Fibroblast of the aortic adventitia (primary cell): ENCODE data around the gene FLOT1. TPM values are rescaled to one million over a fixed set of nuclear protein-coding genes. Genes with fewer than 3 reads are reported as not detected.

Source experiments
- DNase-seq: peaks from one replicate; pipeline ENCODE4 v3.0.0-alpha.2; 2010; ENCODE audit warnings: low read depth
- H3K4me3 ChIP-seq: 2 replicates; pipeline ENCODE4 v1.5.1; 2011; ENCODE audit warnings: low read depth, mild to moderate bottlenecking, control low read depth, low read length, moderate library complexity
- small RNA-seq: library from RNA; depleted of rRNA; stranded (forward); fragments of <200 nt; gene quantifications from one replicate; pipeline ENCODE3, GENCODE V24; 2012
- total RNA-seq: library from RNA; depleted of rRNA; stranded (reverse); fragments of >200 nt; gene quantifications from 2 replicates; pipeline ENCODE4 v1.2.3, GENCODE V29; 2012; ENCODE audit warnings: low replicate concordance
- TF ChIP-seq, protein P1 (sequence below): IDR thresholded peaks from 2 replicates; pipeline ENCODE4 v1.5.1; 2011; ENCODE audit warnings: mild to moderate bottlenecking, low read length, control low read depth, inconsistent platforms; ENCODE audit not compliant: insufficient read depth

The FLOT1 gene
- total RNA-seq, 1 donor, result 109 TPM

DNA sequence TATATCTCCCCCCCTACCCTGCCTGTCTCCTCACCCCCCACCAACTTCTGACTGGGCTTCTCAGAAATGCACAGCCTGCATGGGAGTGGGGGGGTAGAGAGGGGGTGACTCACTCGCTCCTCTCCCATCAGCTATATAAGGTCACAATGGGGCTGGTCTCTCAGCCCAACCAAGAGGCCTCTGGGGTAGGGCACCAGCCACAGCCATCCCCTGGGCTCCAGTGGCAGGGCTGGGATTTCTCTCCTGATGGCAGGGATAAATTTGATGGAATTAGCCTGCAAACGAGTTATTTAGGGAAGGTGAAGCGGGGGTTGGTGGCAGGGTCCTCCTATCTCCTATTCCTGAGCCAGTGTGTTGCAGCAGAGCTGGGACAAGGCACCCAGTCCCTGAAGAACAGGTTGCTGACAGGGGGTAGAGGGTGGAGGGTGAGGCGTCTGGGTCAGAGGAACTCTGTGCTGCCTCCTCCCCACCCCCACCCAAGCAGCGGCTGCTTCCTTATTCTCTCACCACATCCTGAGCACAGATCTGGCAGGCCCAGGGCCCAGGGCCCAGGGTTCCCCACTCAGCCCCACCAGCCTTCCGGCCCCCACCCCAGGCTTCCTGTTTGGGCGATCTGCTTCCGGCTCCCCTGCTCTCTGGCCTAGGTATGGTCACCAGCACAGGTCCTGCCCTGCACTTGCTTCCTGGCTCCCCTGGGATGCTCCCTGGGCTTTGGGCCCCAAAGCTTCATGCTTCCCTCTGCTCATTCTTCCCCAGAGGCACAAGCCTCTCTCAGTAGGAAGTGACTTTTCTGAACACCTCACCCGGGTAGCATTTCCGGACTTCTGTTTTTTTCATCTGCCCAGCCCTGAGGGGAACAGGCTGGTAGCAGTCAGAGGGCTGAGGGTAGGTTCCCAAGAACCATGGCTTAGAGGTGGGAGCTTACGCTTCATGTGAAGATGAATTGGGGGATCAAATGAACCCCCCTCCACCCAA is 60.1 kb downstream of the FLOT1 start:
- peak overlapping the region; percentile 93 for H3K4me3 ChIP-seq
- DNase-seq, result peak; percentile 82
- TF ChIP-seq, protein P1, sequence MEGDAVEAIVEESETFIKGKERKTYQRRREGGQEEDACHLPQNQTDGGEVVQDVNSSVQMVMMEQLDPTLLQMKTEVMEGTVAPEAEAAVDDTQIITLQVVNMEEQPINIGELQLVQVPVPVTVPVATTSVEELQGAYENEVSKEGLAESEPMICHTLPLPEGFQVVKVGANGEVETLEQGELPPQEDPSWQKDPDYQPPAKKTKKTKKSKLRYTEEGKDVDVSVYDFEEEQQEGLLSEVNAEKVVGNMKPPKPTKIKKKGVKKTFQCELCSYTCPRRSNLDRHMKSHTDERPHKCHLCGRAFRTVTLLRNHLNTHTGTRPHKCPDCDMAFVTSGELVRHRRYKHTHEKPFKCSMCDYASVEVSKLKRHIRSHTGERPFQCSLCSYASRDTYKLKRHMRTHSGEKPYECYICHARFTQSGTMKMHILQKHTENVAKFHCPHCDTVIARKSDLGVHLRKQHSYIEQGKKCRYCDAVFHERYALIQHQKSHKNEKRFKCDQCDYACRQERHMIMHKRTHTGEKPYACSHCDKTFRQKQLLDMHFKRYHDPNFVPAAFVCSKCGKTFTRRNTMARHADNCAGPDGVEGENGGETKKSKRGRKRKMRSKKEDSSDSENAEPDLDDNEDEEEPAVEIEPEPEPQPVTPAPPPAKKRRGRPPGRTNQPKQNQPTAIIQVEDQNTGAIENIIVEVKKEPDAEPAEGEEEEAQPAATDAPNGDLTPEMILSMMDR, result no peak

DNA sequence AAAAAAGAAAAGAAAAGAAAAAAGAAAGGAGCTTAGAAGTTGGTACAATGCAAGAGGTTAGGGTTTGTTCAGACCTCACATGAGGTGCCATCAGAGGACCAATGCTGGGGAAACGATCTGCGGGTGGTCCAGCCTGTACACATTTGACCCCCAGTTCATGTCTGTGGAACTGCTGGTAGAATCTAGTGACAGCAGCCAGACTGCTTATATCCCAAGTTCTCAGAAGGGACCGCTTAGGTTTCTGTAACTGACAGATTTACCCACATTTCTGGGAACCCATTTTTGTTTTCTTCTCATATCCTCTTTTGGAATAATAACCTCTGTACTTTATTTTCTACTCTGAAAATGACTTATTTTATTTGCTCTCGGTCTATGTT is 60.7 kb downstream of the FLOT1 start:
- peak overlapping the region; percentile 93 for H3K4me3 ChIP-seq
- DNase-seq, result no peak
- TF ChIP-seq, protein P1, result no peak

DNA sequence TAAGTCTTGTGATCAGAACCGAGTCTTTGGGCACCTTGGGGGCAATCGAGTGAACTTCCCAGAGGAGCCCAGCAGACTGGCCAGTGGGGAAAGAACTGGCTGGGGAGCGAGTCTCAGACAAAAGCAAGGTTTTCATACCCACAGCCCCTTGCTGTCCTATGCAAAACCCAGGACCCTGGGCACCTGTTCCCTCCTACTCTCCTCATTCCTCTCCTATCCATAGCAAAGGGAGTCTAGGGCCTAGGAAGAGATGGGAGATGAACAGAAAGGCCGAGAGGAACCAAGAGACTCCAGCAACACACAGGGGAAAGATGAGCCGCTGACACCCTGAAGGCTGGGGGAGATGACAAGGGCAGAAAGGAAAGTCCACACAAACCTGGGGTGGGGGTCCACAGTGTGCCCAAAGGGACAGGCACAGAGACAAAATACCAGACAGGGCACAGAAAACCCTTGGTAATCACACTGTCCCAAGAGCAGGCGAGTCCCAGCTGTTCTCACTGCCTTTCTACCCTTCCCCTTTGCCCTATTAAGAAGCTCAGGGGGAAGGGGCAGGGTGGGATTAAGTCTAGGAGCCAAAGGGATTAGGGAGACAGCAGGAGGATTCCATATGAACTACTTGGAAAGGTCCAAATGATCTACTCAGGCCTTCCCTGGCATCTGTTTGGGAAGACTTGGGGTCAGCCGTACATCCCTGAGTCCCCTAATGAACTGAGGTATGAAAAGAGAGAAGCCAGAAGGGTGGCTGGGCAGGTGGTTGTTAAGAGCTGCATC is 62.5 kb downstream of the FLOT1 start:
- DNase-seq, result no peak
- H3K4me3 ChIP-seq, result peak overlapping the region; percentile 53

DNA sequence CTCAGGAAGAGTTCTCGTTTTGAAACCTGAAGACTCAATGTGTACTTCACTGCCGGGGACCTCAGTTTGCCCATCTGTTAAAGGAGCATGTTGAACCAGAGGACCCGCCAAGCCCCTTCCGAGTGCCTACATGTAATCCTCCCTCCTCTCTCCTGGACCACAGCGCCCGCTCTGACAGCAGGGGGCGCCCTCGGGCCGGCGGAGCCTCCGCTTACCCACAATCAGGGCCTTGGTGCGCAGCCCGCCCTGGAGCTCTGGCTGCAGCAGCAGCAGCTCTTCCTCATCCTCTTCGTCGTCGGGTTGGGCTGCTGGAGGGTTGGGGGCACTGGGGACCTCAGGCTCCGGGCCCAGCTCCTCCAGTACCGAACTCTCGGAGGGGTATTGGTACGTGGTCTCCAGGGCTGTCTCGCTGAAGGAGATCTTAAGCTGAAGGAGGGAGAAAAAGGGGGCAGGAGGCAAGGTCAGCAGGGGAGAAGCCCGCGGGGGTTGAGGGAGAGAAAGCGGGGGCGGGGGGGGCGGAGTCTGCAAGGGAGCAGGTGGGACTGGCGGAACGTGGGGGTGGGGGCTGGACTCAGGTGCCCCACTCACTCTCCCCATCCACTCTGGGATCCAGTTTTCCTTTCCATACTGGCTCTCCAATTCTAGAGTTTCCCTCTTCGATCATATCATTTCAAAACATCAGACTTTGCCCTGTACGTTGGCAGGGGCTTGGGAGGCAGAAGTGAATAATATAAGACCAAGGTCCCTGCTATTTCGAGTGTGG is 63.3 kb downstream of the FLOT1 start:
- DNase-seq, result peak; percentile 77
- TF ChIP-seq, protein P1, result peak; percentile 97
- H3K4me3 ChIP-seq, result peak overlapping the region; percentile 53

More for the DNA sequence above, 62.5 kb downstream of the FLOT1 start:
- TF ChIP-seq, protein P1, result no peak

Small RNA genes within 50 kb of the gene (small RNA-seq; reads per million reads assigned to genes)
- gene RF00019 (not detected), gene RN7SL353P (not detected)

Other genes with a start within 250 kb of the FLOT1 start
- 41.1 and 45.1 TPM in 2 replicates for gene GNL1, start 186.2 kb downstream of the FLOT1 start, total RNA-seq
- 2.3 and 11.0 TPM in 2 replicates for gene PRR3, start 185.4 kb downstream of the FLOT1 start, total RNA-seq
- 33.0 and 43.2 TPM in 2 replicates for gene ABCF1, start 171.2 kb downstream of the FLOT1 start, total RNA-seq
- 32.1 and 39.1 TPM in 2 replicates for gene PPP1R10, start 125.4 kb downstream of the FLOT1 start, total RNA-seq
- 47.7 and 110 TPM in 2 replicates for gene MRPS18B, start 124.8 kb downstream of the FLOT1 start, total RNA-seq
- gene ATAT1, start 115.8 kb downstream of the FLOT1 start, total RNA-seq, result 0.16 and 5.6 TPM in 2 replicates
- 1.1 and 5.2 TPM in 2 replicates for gene C6orf136, start 95.6 kb downstream of the FLOT1 start, total RNA-seq
- 20.9 and 64.8 TPM in 2 replicates for gene DHX16, start 69.7 kb downstream of the FLOT1 start, total RNA-seq
- 33.0 and 82.2 TPM in 2 replicates for gene PPP1R18, start 56.0 kb downstream of the FLOT1 start, total RNA-seq
- gene NRM, start 51.7 kb downstream of the FLOT1 start, total RNA-seq, result 0.82 and 9.9 TPM in 2 replicates
- 3.7 and 12.1 TPM in 2 replicates for gene MDC1, start 25.4 kb downstream of the FLOT1 start, total RNA-seq
- gene TUBB, start 22.3 kb downstream of the FLOT1 start, total RNA-seq, result 120 and 996 TPM in 2 replicates
- 23.8 and 26.7 TPM in 2 replicates for gene IER3, start 1.9 kb upstream of the FLOT1 start, total RNA-seq
- 7.7 and 41.9 TPM in 2 replicates for gene DDR1, start 141.8 kb upstream of the FLOT1 start, total RNA-seq
- gene GTF2H4, start 165.5 kb upstream of the FLOT1 start, total RNA-seq, result 3.8 and 12.7 TPM in 2 replicates
- gene VARS2, start 171.6 kb upstream of the FLOT1 start, total RNA-seq, result 15.6 and 18.5 TPM in 2 replicates
- gene SFTA2, start 189.5 kb upstream of the FLOT1 start, total RNA-seq, result not detected in 2 replicates
- under 0.01 TPM in 1 of 2 replicates, not detected in the other for gene MUCL3, start 198.3 kb upstream of the FLOT1 start, total RNA-seq
- not detected in 2 replicates for gene MUC21, start 241.0 kb upstream of the FLOT1 start, total RNA-seq